ENCODE measurements around the gene COMMD10. TPM values are rescaled to one million over a fixed set of nuclear protein-coding genes. Genes with fewer than 3 reads are reported as not detected.

COMMD10 gene
- total RNA-seq, 2 experiments from 2014 or later = 21.7 to 24.4 TPM

- Mint-ChIP-seq H3K4me1 (ENCODE audit: low read depth) (no peaks in the 10 kb centered on the region), H3K36me3 (ENCODE audit: low read depth) (no peaks in the 10 kb centered on the region), H3K4me3 (no peak overlapping the region), H3K27me3 (ENCODE audit: low read depth) (no peaks in the 10 kb centered on the region), H3K9me3 (ENCODE audit: insufficient read depth) (no peaks in the 10 kb centered on the region), H3K27ac (no peak overlapping the region)
- POLR2A ChIA-PET = no interaction called here
- CTCF ChIA-PET = no interaction called here
- ATAC-seq (no peak), DNase-seq (no peak)
Observed at GRCh38 chr5:116275282-116275681, 190.5 kb downstream of the COMMD10 start.

- ATAC-seq (no peak), DNase-seq (no peak)
- H3K27ac Mint-ChIP-seq = no peak overlapping the region
- no peaks in the 10 kb centered on the region for H3K9me3 Mint-ChIP-seq (ENCODE audit: insufficient read depth)
- no peak overlapping the region for H3K4me3 Mint-ChIP-seq
- no peaks in the 10 kb centered on the region for H3K36me3 Mint-ChIP-seq (ENCODE audit: low read depth)
- POLR2A ChIA-PET = no interaction called here
- no peaks in the 10 kb centered on the region for H3K27me3 Mint-ChIP-seq (ENCODE audit: low read depth)
- H3K4me1 Mint-ChIP-seq (ENCODE audit: low read depth) = peaks cover 5% of the 10 kb centered on the region
- CTCF ChIA-PET = no interaction called here
Observed at GRCh38 chr5:116276952-116277351, 192.1 kb downstream of the COMMD10 start.

GRCh38 chr5:116280149-116280803, 195.5 kb downstream of the COMMD10 start:
- no peaks in the 10 kb centered on the region for H3K9me3 Mint-ChIP-seq (ENCODE audit: insufficient read depth)
- ATAC-seq = no peak
- peaks cover 5% of the 10 kb centered on the region for H3K4me1 Mint-ChIP-seq (ENCODE audit: low read depth)
- no peak for DNase-seq
- no peaks in the 10 kb centered on the region for H3K36me3 Mint-ChIP-seq (ENCODE audit: low read depth)
- CTCF ChIA-PET = interaction anchor here (0.7 kb wide), 1 partner anchor 9 kb away, joined by 3 read pairs; no protein-coding TSS in a partner anchor
- POLR2A ChIA-PET = no interaction called here
- no peak overlapping the region for H3K27ac Mint-ChIP-seq
- no peak overlapping the region for H3K4me3 Mint-ChIP-seq
- H3K27me3 Mint-ChIP-seq (ENCODE audit: low read depth) = no peaks in the 10 kb centered on the region

- ATAC-seq (no peak), DNase-seq (no peak)
- no peaks in the 10 kb centered on the region for H3K27me3 Mint-ChIP-seq (ENCODE audit: low read depth)
- CTCF ChIA-PET = no interaction called here
- no peak overlapping the region for H3K27ac Mint-ChIP-seq
- POLR2A ChIA-PET = no interaction called here
- no peaks in the 10 kb centered on the region for H3K36me3 Mint-ChIP-seq (ENCODE audit: low read depth)
- H3K4me1 Mint-ChIP-seq (ENCODE audit: low read depth) = peaks cover 5% of the 10 kb centered on the region
- H3K9me3 Mint-ChIP-seq (ENCODE audit: insufficient read depth) = no peaks in the 10 kb centered on the region
- no peak overlapping the region for H3K4me3 Mint-ChIP-seq
Observed at GRCh38 chr5:116281309-116281708, 196.5 kb downstream of the COMMD10 start.

- no peak for ATAC-seq
- peaks cover 16% of the 10 kb centered on the region for H3K36me3 Mint-ChIP-seq (ENCODE audit: low read depth)
- H3K27ac Mint-ChIP-seq = no peak overlapping the region
- no peaks in the 10 kb centered on the region for H3K27me3 Mint-ChIP-seq (ENCODE audit: low read depth)
- ChIA-PET CTCF (interaction anchor here (1.1 kb wide), 1 partner anchor 8 kb away, joined by 3 read pairs; no protein-coding TSS in a partner anchor), POLR2A (no interaction called here)
- peaks cover 12% of the 10 kb centered on the region for H3K9me3 Mint-ChIP-seq (ENCODE audit: insufficient read depth)
- no peak overlapping the region for H3K4me3 Mint-ChIP-seq
- no peak for DNase-seq
- H3K4me1 Mint-ChIP-seq (ENCODE audit: low read depth) = no peaks in the 10 kb centered on the region
Observed at GRCh38 chr5:116288524-116288923, 203.7 kb downstream of the COMMD10 start.

GRCh38 chr5:116289276-116289675, 204.5 kb downstream of the COMMD10 start:
- ChIA-PET CTCF (interaction anchor here (1.1 kb wide), 1 partner anchor 9 kb away, joined by 3 read pairs; no protein-coding TSS in a partner anchor), POLR2A (no interaction called here)
- ATAC-seq (no peak), DNase-seq (no peak)
- H3K4me1 Mint-ChIP-seq (ENCODE audit: low read depth) = no peaks in the 10 kb centered on the region
- peaks cover 16% of the 10 kb centered on the region for H3K36me3 Mint-ChIP-seq (ENCODE audit: low read depth)
- H3K27ac Mint-ChIP-seq = no peak overlapping the region
- H3K4me3 Mint-ChIP-seq = no peak overlapping the region
- peaks cover 12% of the 10 kb centered on the region for H3K9me3 Mint-ChIP-seq (ENCODE audit: insufficient read depth)
- no peaks in the 10 kb centered on the region for H3K27me3 Mint-ChIP-seq (ENCODE audit: low read depth)

- POLR2A ChIA-PET = no interaction called here
- no peak overlapping the region for H3K27ac Mint-ChIP-seq
- peaks cover 15% of the 10 kb centered on the region for H3K9me3 Mint-ChIP-seq (ENCODE audit: insufficient read depth)
- H3K36me3 Mint-ChIP-seq (ENCODE audit: low read depth) = peaks cover 16% of the 10 kb centered on the region
- CTCF ChIA-PET = no interaction called here
- H3K27me3 Mint-ChIP-seq (ENCODE audit: low read depth) = no peaks in the 10 kb centered on the region
- ATAC-seq (no peak), DNase-seq (no peak)
- no peaks in the 10 kb centered on the region for H3K4me1 Mint-ChIP-seq (ENCODE audit: low read depth)
- no peak overlapping the region for H3K4me3 Mint-ChIP-seq
Observed at GRCh38 chr5:116291271-116291670, 206.4 kb downstream of the COMMD10 start.

GRCh38 chr5:116292321-116292720, 207.5 kb downstream of the COMMD10 start:
- Mint-ChIP-seq H3K36me3 (ENCODE audit: low read depth) (peaks cover 14% of the 10 kb centered on the region), H3K4me3 (no peak overlapping the region), H3K9me3 (ENCODE audit: insufficient read depth) (peaks cover 23% of the 10 kb centered on the region), H3K4me1 (ENCODE audit: low read depth) (no peaks in the 10 kb centered on the region), H3K27me3 (ENCODE audit: low read depth) (no peaks in the 10 kb centered on the region), H3K27ac (no peak overlapping the region)
- POLR2A ChIA-PET = no interaction called here
- ATAC-seq = no peak
- CTCF ChIA-PET = no interaction called here
- no peak for DNase-seq

- no peaks in the 10 kb centered on the region for H3K27me3 Mint-ChIP-seq (ENCODE audit: low read depth)
- ATAC-seq = no peak
- POLR2A ChIA-PET = no interaction called here
- peaks cover 15% of the 10 kb centered on the region for H3K9me3 Mint-ChIP-seq (ENCODE audit: insufficient read depth)
- H3K4me3 Mint-ChIP-seq = no peak overlapping the region
- no peaks in the 10 kb centered on the region for H3K4me1 Mint-ChIP-seq (ENCODE audit: low read depth)
- CTCF ChIA-PET = no interaction called here
- no peak for DNase-seq
- H3K36me3 Mint-ChIP-seq (ENCODE audit: low read depth) = peaks cover 20% of the 10 kb centered on the region
- no peak overlapping the region for H3K27ac Mint-ChIP-seq
Observed at GRCh38 chr5:116296335-116297072, 211.7 kb downstream of the COMMD10 start.

GRCh38 chr5:116297296-116297814, 212.5 kb downstream of the COMMD10 start:
- no peak overlapping the region for H3K27ac Mint-ChIP-seq
- DNase-seq (no peak), ATAC-seq (no peak)
- no peak overlapping the region for H3K4me3 Mint-ChIP-seq
- peaks cover 21% of the 10 kb centered on the region for H3K36me3 Mint-ChIP-seq (ENCODE audit: low read depth)
- H3K27me3 Mint-ChIP-seq (ENCODE audit: low read depth) = no peaks in the 10 kb centered on the region
- ChIA-PET POLR2A (no interaction called here), CTCF (no interaction called here)
- H3K9me3 Mint-ChIP-seq (ENCODE audit: insufficient read depth) = peaks cover 15% of the 10 kb centered on the region
- H3K4me1 Mint-ChIP-seq (ENCODE audit: low read depth) = no peaks in the 10 kb centered on the region

GRCh38 chr5:116299746-116300640, 215.2 kb downstream of the COMMD10 start:
- ChIA-PET CTCF (no interaction called here), POLR2A (no interaction called here)
- peaks cover 34% of the 10 kb centered on the region for H3K36me3 Mint-ChIP-seq (ENCODE audit: low read depth)
- DNase-seq (no peak), ATAC-seq (no peak)
- H3K4me1 Mint-ChIP-seq (ENCODE audit: low read depth) = no peaks in the 10 kb centered on the region
- H3K9me3 Mint-ChIP-seq (ENCODE audit: insufficient read depth) = peaks cover 15% of the 10 kb centered on the region
- H3K27ac Mint-ChIP-seq = no peak overlapping the region
- H3K4me3 Mint-ChIP-seq = no peak overlapping the region
- H3K27me3 Mint-ChIP-seq (ENCODE audit: low read depth) = no peaks in the 10 kb centered on the region

- Mint-ChIP-seq H3K4me3 (no peak overlapping the region), H3K27me3 (ENCODE audit: low read depth) (no peaks in the 10 kb centered on the region), H3K36me3 (ENCODE audit: low read depth) (peaks cover 42% of the 10 kb centered on the region), H3K27ac (no peak overlapping the region), H3K9me3 (ENCODE audit: insufficient read depth) (peaks cover 14% of the 10 kb centered on the region), H3K4me1 (ENCODE audit: low read depth) (no peaks in the 10 kb centered on the region)
- POLR2A ChIA-PET = no interaction called here
- CTCF ChIA-PET = no interaction called here
- DNase-seq (no peak), ATAC-seq (no peak)
Observed at GRCh38 chr5:116301110-116301509, 216.3 kb downstream of the COMMD10 start.

All from activated CD8-positive, alpha-beta T cell treated with anti-CD3 and anti-CD28 coated beads, Interleukin-2, amount 10 ng/mL, durations not matched to agents 7 days and 5 days (primary cell).